CD14-positive monocyte (primary cell): ENCODE data around the gene DQX1. TPM values are rescaled to one million over a fixed set of nuclear protein-coding genes. Genes with fewer than 3 reads are reported as not detected.

Experiments used
- DNase-seq, 3 donors: peaks; one replicate each; pipeline ENCODE4 v3.0.0-alpha.2; 2011 to 2022
- H2AFZ ChIP-seq: 2 replicates; pipeline ENCODE4 v1.6.0; 2012; ENCODE audit warnings: mild to moderate bottlenecking, low read depth, low read length, inconsistent platforms; ENCODE audit not compliant: insufficient read depth, poor library complexity, severe bottlenecking
- H3K27ac ChIP-seq, 2 donors: 1 replicate in 1 of 2; 2 replicates in 1 of 2; pipeline ENCODE4 v1.5.1; 2012 to 2013; ENCODE audit warnings: low read length in 2 of 2, control low read depth in 1 of 2, inconsistent platforms in 1 of 2, low read depth in 1 of 2, mild to moderate bottlenecking in 1 of 2
- H3K27me3 ChIP-seq, 2 donors: one replicate each; pipeline versions ENCODE4 v1.6.0 to v1.6.1; 2011 to 2013; ENCODE audit warnings: low read length in 2 of 2; ENCODE audit not compliant: control insufficient read depth in 2 of 2, insufficient read depth in 2 of 2
- H3K36me3 ChIP-seq, 2 donors: replicated peaks in 1 of 2; 1 replicate in 1 of 2; 2 replicates in 1 of 2; pipeline versions ENCODE4 v1.5.1 to v1.6.1; 2012 to 2013; ENCODE audit warnings: low read length in 2 of 2, control low read depth in 1 of 2, inconsistent platforms in 1 of 2, mild to moderate bottlenecking in 1 of 2; ENCODE audit not compliant: insufficient read depth in 2 of 2, control insufficient read depth in 1 of 2
- H3K4me1 ChIP-seq, 2 donors: 1 replicate in 1 of 2; 2 replicates in 1 of 2; pipeline versions ENCODE4 v1.5.1 to v1.6.1; 2012 to 2013; ENCODE audit warnings: low read length in 2 of 2, control low read depth in 1 of 2, inconsistent platforms in 1 of 2, mild to moderate bottlenecking in 1 of 2, moderate library complexity in 1 of 2; ENCODE audit not compliant: insufficient read depth in 2 of 2, control insufficient read depth in 1 of 2
- H3K4me2 ChIP-seq: replicated peaks from 2 replicates; pipeline ENCODE3; 2012; ENCODE audit warnings: low read length, moderate library complexity, mild to moderate bottlenecking; ENCODE audit not compliant: poor library complexity, severe bottlenecking; ENCODE audit errors: extremely low read depth
- H3K4me3 ChIP-seq, 3 experiments: fragments of 200-600 bp in 1 of 3; sonication (generic) in 1 of 3; replicated peaks in 1 of 3; 1 replicate in 2 of 3; 2 replicates in 1 of 3; pipeline ENCODE4 v1.5.1; 2011 to 2013; ENCODE audit warnings: low read length in 3 of 3, mild to moderate bottlenecking in 3 of 3, control low read depth in 2 of 3, low read depth in 2 of 3, inconsistent platforms in 1 of 3, moderate library complexity in 1 of 3
- H3K79me2 ChIP-seq: 2 replicates; pipeline ENCODE4 v1.6.0; 2012; ENCODE audit warnings: mild to moderate bottlenecking, control low read depth, inconsistent platforms, low read length, moderate library complexity; ENCODE audit not compliant: insufficient read depth
- H3K9ac ChIP-seq: 2 replicates; pipeline ENCODE4 v1.6.0; 2017; ENCODE audit warnings: low read length, mild to moderate bottlenecking; ENCODE audit not compliant: insufficient read depth, poor library complexity, severe bottlenecking
- H3K9me3 ChIP-seq, 2 donors: replicated peaks in 1 of 2; 1 replicate in 1 of 2; 2 replicates in 1 of 2; pipeline versions ENCODE4 v1.5.1 to v1.6.1; 2012 to 2013; ENCODE audit warnings: low read length in 2 of 2, control low read depth in 1 of 2; ENCODE audit not compliant: control insufficient read depth in 1 of 2, insufficient read depth in 1 of 2
- H4K20me1 ChIP-seq: 2 replicates; pipeline ENCODE4 v1.6.0; 2012; ENCODE audit warnings: mild to moderate bottlenecking, low read length, control low read depth, moderate library complexity; ENCODE audit not compliant: insufficient read depth
- H3K27ac Mint-ChIP-seq, 7 donors: one replicate each; pipeline ENCODE4 v1.8.0; 2020; ENCODE audit warnings: mild to moderate bottlenecking in 7 of 7, mixed read lengths in 7 of 7, moderate library complexity in 6 of 7, inconsistent platforms in 2 of 7
- H3K27me3 Mint-ChIP-seq, 3 donors: one replicate each; pipeline ENCODE4 v1.8.0; 2021 to 2022; ENCODE audit warnings: low read depth in 3 of 3, mild to moderate bottlenecking in 3 of 3, mixed read lengths in 3 of 3, moderate library complexity in 3 of 3, inconsistent platforms in 1 of 3
- H3K36me3 Mint-ChIP-seq, 2 donors: one replicate each; pipeline ENCODE4 v1.8.0; 2020; ENCODE audit warnings: mixed read lengths in 2 of 2, inconsistent platforms in 1 of 2, mild to moderate bottlenecking in 1 of 2
- H3K4me1 Mint-ChIP-seq: one replicate; pipeline ENCODE4 v1.8.0; 2020; ENCODE audit warnings: mild to moderate bottlenecking, mixed read lengths
- H3K4me3 Mint-ChIP-seq, 2 donors: one replicate each; pipeline ENCODE4 v1.8.0; 2020; ENCODE audit warnings: mild to moderate bottlenecking in 2 of 2, mixed read lengths in 2 of 2, moderate library complexity in 1 of 2
- H3K9me3 Mint-ChIP-seq, 7 donors: one replicate each; pipeline ENCODE4 v1.8.0; 2020 to 2022; ENCODE audit warnings: mixed read lengths in 7 of 7, mild to moderate bottlenecking in 6 of 7, moderate library complexity in 6 of 7, inconsistent platforms in 2 of 7
- CTCF ChIP-seq: fragments of 200-600 bp; IDR thresholded peaks from one replicate; pipeline ENCODE4 v1.8.0; 2022; ENCODE audit warnings: antibody characterized with exemption, mild to moderate bottlenecking
- WGBS: methylation state at CpG from one replicate; pipeline ENCODE4 v1.1.5; 2013; ENCODE audit warnings: missing lambda C conversion rate; ENCODE audit not compliant: insufficient coverage; 5-methylcytosine and 5-hydroxymethylcytosine counted together
- intact Hi-C, 2 donors: fragments of 100-400 bp; cut with micrococcal nuclease; formaldehyde crosslinking; loops; one replicate each; pipeline versions ENCODE4 v1.15.0 to v1.15.1; 2023
- polyA minus RNA-seq: library from RNA; depleted of rRNA, polyadenylated mRNA; stranded (reverse); fragments of >200 nt; gene quantifications from 2 replicates; pipeline ENCODE4 v1.2.3, GENCODE V29; 2012
- polyA plus RNA-seq, 3 donors: library from polyadenylated mRNA; depleted of rRNA in 1 of 3; unstranded in 2 of 3; stranded (reverse) in 1 of 3; fragments of 300-500 nt in 2 of 3; fragments of >200 nt in 1 of 3; fragmentation: Illumina TruSeq in 2 of 3; gene quantifications; 1 replicate in 2 of 3; 2 replicates in 1 of 3; pipeline ENCODE4 v1.2.3, GENCODE V29; 2012 to 2021
- total RNA-seq, 12 experiments: library from RNA in 1 of 12; stranded (reverse) in 1 of 12; fragments of 120-200 nt in 1 of 12; gene quantifications; one replicate each; pipeline ENCODE4 v1.2.4 and lab custom pipeline; 2013 to 2026; ENCODE audit warnings: mixed read lengths in 6 of 12, inconsistent platforms in 1 of 12

The DQX1 gene, protein sequence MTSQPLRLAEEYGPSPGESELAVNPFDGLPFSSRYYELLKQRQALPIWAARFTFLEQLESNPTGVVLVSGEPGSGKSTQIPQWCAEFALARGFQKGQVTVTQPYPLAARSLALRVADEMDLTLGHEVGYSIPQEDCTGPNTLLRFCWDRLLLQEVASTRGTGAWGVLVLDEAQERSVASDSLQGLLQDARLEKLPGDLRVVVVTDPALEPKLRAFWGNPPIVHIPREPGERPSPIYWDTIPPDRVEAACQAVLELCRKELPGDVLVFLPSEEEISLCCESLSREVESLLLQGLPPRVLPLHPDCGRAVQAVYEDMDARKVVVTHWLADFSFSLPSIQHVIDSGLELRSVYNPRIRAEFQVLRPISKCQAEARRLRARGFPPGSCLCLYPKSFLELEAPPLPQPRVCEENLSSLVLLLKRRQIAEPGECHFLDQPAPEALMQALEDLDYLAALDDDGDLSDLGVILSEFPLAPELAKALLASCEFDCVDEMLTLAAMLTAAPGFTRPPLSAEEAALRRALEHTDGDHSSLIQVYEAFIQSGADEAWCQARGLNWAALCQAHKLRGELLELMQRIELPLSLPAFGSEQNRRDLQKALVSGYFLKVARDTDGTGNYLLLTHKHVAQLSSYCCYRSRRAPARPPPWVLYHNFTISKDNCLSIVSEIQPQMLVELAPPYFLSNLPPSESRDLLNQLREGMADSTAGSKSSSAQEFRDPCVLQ
- 0.13 TPM for total RNA-seq (2013)
- polyA plus RNA-seq (under 1 TPM in 1 of 3 donors, not detected in 2; 0.36 TPM), polyA minus RNA-seq (0.28 and 1.9 TPM in 2 replicates), total RNA-seq (lab: John Stamatoyannopoulos, UW) (0.12 to 1.3 (median 0.25) reads per million in 11 experiments)

DNA sequence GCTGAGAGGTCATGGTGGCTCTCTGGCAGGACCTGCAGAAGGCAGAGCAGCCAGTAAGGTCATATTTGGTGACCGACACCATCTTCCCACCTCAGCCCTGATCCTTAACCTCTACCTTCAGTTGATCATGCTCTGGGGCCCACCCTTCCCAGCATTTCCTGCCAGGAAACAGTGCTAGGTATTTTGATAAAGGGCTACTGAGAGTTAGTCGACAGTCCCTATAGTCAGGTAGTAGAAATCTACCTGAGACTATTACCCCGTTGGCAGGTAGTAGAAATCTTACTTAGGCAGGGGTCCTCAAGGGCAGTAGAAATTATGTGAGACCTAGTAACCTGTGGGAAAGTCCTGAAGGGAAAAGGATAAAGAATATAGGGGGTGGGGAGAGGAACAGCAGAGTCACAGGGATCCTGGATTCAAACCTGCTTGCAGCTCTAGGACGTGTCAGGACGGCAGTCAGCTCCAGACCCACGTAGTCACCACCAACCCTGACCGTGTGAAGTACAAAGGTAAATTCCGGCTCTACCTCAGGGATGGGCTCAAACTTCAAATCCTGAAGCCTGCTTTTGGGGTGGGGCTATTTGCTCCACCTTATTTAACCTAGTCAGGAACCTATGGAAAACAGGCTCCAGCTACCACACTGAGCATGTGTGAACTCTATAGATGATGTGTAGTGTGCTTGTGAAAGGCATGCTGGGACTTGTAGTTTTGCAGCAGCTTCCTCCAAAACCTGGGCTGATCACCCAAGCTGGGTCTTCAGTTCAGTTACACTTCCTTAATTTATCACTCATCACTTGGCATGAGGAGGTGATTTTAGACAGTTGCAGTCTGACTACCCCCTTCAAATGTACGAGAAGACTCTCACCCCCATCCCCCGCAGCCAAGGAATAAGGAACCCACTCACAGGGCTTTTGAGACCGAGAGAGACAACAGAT, at the start of gene DQX1:
TSS of gene DQX1 (minus strand) at position 515 of the 932 bp plus-strand sequence. CDS start at position 13, 502 bp downstream.
- intact Hi-C loops = loop anchor here (5.0 kb wide), 2 partner anchors 44 to 69 kb away; partner anchors contain the start of genes INO80B (in 2 of the 2), WBP1 (in 2 of the 2), CCDC142 (in 1 of the 2) and TTC31 (in 1 of the 2)
- Histone ChIP-seq H2AFZ (no peak within 1 kb of the TSS), H3K4me1 (peaks cover 22 to 37% of the 10 kb centered on the region in 2 donors), H3K9me3 (no peaks in the 10 kb centered on the region), H4K20me1 (peaks cover 26% of the 10 kb centered on the region), H3K27ac (peak within 1 kb of the TSS; percentile 34 to 59), H3K4me3 (no peak within 1 kb of the TSS), H3K27me3 (peaks cover 0 to 2% of the 10 kb centered on the region in 2 donors), H3K79me2 (peaks cover 29% of the 10 kb centered on the region), H3K9ac (no peak within 1 kb of the TSS), H3K4me2 (no peak within 1 kb of the TSS), H3K36me3 (peaks cover 17 to 25% of the 10 kb centered on the region in 2 donors)
- H3K27ac Mint-ChIP-seq = peak within 1 kb of the TSS; percentile 76 to 91 (median 84)
- H3K4me1 Mint-ChIP-seq = peaks cover 32% of the 10 kb centered on the region
- peaks cover 13 to 18% (median 17%) of the 10 kb centered on the region in 3 donors for H3K27me3 Mint-ChIP-seq
- H3K4me3 Mint-ChIP-seq = peak within 1 kb of the TSS in 1 of 2 donors; percentile 52
- peaks cover 0 to 10% (median 0%) of the 10 kb centered on the region in 7 donors for H3K9me3 Mint-ChIP-seq
- DNase-seq = peak; percentile 75 to 91 (median 78)
- no peak for TF ChIP-seq CTCF
- WGBS = 63% methylated on average over 2 of the region's 11 CpGs
- H3K36me3 Mint-ChIP-seq = peaks cover 24 to 37% of the 10 kb centered on the region in 2 donors
